Measurements from ENCODE around the gene FRS3. TPM values are rescaled to one million over a fixed set of nuclear protein-coding genes. Genes with fewer than 3 reads are reported as not detected.

FRS3 gene
- total and polyA plus RNA-seq, 9 of the 15 experiments (the other 6 are each of a cell fraction or from before 2014, with no cell fraction given), result 0.03 to 3.7 (median 1.6) TPM

DNA sequence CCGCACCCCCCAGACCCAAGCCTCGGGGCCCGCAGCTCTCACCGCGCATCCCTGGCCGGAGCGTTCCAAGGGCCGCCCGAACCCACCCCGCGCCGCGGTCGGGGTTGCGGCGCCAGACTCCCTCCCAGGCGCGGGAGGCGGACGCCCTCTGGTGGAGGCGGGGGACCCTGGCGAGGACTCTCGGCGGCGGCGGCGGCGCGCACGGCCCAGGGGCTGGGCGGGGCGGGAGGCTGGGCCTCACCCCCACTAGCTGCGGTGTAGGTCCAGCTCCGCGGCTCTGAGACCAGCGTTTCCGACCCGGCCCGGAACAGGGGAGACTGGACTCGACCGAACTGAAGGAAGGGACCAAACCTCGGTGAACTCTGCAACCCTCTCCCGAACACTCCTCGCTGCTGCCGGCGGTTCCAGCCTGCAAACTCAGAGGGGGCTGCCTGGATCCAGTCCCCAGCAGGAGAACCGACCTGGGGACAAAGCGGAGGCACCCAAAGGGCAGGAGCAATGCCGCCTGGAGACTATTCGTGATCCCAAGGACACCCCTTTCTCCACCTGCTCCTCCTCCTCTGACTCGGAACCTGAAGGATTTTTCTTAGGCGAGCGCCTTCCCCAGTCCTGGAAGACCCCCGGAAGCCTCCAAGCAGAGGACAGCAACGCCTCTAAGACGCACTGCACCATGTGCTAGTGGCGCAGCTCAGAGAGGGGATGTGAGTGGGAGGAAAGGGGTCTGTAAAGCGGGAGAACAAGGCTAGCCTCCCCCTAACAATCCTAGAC, 6.9 kb upstream of the FRS3 start (continued):
- peak; percentile 74 for TF ChIP-seq NR2C2 (CRISPR knock-in tag; IDR thresholded peaks at IDR 0.05)
- no peak for TF ChIP-seq NR2C2 (tag; IDR thresholded peaks at IDR 0.05)
- no peak for TF ChIP-seq WHSC1 (IDR thresholded peaks at IDR 0.05; ENCODE audit: low read length)
- TF ChIP-seq ZNF24 (IDR thresholded peaks at IDR 0.05), result no peak; the same call in 1 of the 2 replicates
- no peak for TF ChIP-seq ID3 (CRISPR knock-in tag; IDR thresholded peaks at IDR 0.05)
- TF ChIP-seq ID3 (tag; IDR thresholded peaks at IDR 0.05), result no peak
- TF ChIP-seq ETV1 (tag; conservative IDR thresholded peaks at IDR 0.05; ENCODE audit: low read depth), result 0 out of 2 replicates have a peak, but pooled peaks have one; percentile 4
- 0 out of 2 replicates have a peak, but pooled peaks have one; percentile 66 for TF ChIP-seq NR4A1 (CRISPR knock-in tag; IDR thresholded peaks at IDR 0.05)
- no peak for TF ChIP-seq NR4A1 (tag; IDR thresholded peaks at IDR 0.05)
- peak; percentile 71 for TF ChIP-seq CREM (IDR thresholded peaks at IDR 0.05; ENCODE audit: low read depth)
- peak; percentile 84 for TF ChIP-seq CCNT2 (IDR thresholded peaks at IDR 0.05; ENCODE audit: borderline replicate concordance, extremely low read depth, insufficient read length, low read depth, low read length)
- TF ChIP-seq POLR2G (IDR thresholded peaks at IDR 0.05; ENCODE audit: low read depth, low read length), result peak; percentile 70
- TF ChIP-seq, protein P1, sequence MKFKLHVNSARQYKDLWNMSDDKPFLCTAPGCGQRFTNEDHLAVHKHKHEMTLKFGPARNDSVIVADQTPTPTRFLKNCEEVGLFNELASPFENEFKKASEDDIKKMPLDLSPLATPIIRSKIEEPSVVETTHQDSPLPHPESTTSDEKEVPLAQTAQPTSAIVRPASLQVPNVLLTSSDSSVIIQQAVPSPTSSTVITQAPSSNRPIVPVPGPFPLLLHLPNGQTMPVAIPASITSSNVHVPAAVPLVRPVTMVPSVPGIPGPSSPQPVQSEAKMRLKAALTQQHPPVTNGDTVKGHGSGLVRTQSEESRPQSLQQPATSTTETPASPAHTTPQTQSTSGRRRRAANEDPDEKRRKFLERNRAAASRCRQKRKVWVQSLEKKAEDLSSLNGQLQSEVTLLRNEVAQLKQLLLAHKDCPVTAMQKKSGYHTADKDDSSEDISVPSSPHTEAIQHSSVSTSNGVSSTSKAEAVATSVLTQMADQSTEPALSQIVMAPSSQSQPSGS (CRISPR knock-in tag; IDR thresholded peaks at IDR 0.05), result 0 out of 2 replicates have a peak, but pooled peaks have one; percentile 76
- 0 out of 2 replicates have a peak, but pooled peaks have one; percentile 6 for TF ChIP-seq ERF (CRISPR knock-in tag; IDR thresholded peaks at IDR 0.05)
- peak; percentile 47 for TF ChIP-seq ZNF316 (IDR thresholded peaks at IDR 0.05)
- TF ChIP-seq ZBTB7A (IDR thresholded peaks at IDR 0.05; ENCODE audit: borderline replicate concordance, control insufficient read depth, low read depth, low read length), result peak; percentile 92
- peak; percentile 98 for TF ChIP-seq CTCFL (IDR thresholded peaks at IDR 0.05; ENCODE audit: borderline replicate concordance, insufficient read depth, low read depth, low read length, poor library complexity, severe bottlenecking)
- peak; percentile 35 for TF ChIP-seq TAF1 (IDR thresholded peaks at IDR 0.05; ENCODE audit: control insufficient read depth, extremely low read depth, insufficient read depth, low read length, severe bottlenecking)
- no peak for TF ChIP-seq CBX8 (IDR thresholded peaks at IDR 0.05; ENCODE audit: borderline replicate concordance, extremely low read depth, low read depth, low read length, poor library complexity, severe bottlenecking)
- TF ChIP-seq E2F6 (IDR thresholded peaks at IDR 0.05; ENCODE audit: borderline replicate concordance in 1 of 2, extremely low read depth in 1 of 2, insufficient read depth in 1 of 2, insufficient read length in 1 of 2, low read depth in 1 of 2, low read length in 1 of 2, poor library complexity in 1 of 2, severe bottlenecking in 1 of 2), result peak; percentile 9 to 86

All from K562 (cell line).